ENCODE data around the gene FAM107B.

Gene FAM107B

DNA sequence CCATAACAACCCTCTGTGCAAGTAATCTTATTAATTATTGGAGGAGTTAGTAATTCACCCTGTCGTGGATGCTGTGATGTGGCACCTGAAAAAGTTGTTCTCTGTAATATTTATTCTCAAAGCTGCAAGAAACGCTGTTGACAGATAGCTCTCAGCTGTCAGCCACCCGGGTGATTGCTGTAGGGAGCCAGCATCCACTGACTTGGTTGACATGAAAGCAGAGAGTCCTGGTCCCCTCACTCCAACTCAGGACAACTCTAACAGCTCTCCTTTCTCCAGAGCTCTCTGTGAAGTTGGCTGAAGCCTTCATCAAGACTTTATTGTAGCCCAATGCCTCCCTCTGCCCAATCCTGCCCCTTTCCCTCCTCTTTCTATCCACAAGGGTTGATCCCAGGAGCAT is 98.0 kb downstream of the FAM107B start:
- TF ChIP-seq GATA3 (IDR thresholded peaks at IDR 0.05; ENCODE audit: low read depth, low read length) (no peak), GATA2 (IDR thresholded peaks at IDR 0.05; ENCODE audit: low read depth, low read length) (no peak)

DNA sequence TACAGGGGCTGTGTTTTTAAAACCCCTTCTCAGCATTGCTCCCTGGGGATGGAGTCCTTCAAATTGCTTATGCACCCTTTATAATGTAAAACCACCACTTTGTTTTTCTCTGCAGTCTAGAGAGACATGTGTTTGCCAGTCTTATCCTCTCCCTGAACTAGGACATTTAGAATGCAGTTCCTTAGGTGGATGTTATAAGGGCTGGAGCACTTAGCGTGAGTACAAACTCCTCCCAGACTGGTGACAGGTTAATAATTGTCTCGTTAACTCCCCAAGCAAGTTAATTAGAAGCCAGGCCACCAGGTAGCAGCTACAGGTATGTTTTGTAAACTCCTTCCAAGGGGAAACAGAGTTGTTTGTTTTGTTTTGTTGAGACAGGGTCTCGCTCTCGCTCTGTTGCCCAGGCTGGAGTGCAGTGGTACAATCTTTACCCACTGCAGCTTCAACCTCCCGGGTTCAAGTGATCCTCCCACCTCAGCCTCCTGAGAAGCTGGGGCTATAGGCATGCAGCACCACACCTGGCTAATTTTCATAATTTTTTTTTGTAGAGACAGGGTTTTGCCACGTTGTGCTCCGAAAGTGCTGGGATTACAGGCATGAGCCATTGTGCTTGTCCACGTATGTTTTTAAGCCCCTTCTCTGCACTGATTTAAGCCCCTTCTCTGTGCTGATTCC is 100.2 kb downstream of the FAM107B start:
- TF ChIP-seq GATA2 (IDR thresholded peaks at IDR 0.05; ENCODE audit: low read depth, low read length) (no peak), GATA3 (IDR thresholded peaks at IDR 0.05; ENCODE audit: low read depth, low read length) (no peak)

DNA sequence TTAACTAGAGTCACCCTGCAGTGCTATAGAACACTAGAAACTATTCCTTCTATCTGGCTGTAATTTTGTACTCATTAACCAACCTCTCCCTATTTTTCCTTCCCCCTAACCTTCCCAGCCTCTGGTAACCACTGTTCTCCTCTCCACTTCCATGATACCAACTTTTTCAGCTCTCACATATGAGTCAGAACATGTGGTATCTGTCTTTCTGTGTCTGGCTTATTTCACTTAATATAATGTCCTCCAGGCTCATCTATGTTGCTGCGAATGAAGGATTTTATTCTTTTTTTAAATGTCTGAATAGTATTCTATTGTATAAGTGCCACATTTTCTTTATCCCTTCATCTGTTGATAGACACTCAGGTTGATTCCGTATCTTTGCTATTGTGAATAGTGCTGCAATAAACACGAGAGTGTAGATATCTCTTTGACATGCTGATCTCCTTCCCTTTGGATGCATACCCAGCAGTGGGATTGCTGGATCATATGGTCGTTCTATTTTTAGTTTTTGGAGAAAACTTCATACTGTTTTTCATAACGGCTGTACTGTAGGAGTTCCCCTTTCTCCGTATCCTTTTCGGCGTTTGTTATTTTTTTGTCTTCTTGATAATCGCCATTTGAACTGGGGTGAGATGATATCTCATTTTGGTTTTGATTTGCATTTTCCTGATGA is 101.4 kb downstream of the FAM107B start:
- TF ChIP-seq GATA3 (IDR thresholded peaks at IDR 0.05; ENCODE audit: low read depth, low read length) (peak; percentile 78), GATA2 (IDR thresholded peaks at IDR 0.05; ENCODE audit: low read depth, low read length) (peak; percentile 61; the same call in 1 of the 2 replicates)

DNA sequence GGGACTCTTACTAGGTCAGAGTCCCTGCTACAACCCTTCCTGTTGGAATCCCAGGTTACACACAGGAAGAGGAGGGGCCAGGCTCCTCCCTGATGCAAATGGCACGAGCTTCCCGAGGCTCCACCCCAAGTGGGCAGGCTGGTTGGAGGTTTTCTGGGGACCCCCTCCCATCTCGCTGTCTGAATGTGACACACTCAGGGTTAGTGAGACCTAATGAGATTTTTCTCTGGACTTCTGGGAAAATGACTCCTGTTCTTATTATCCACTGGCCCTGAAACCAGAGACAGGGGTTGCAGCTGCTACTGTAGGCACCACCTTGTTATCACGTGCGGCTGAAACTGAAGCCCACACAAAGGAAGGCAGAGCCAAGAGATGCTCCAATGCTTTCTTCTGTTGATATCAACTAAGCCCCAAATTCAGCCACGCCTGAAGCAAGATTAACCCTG is 103.3 kb downstream of the FAM107B start:
- no peak for TF ChIP-seq GATA2 (IDR thresholded peaks at IDR 0.05; ENCODE audit: low read depth, low read length)
- TF ChIP-seq GATA3 (IDR thresholded peaks at IDR 0.05; ENCODE audit: low read depth, low read length): no peak

DNA sequence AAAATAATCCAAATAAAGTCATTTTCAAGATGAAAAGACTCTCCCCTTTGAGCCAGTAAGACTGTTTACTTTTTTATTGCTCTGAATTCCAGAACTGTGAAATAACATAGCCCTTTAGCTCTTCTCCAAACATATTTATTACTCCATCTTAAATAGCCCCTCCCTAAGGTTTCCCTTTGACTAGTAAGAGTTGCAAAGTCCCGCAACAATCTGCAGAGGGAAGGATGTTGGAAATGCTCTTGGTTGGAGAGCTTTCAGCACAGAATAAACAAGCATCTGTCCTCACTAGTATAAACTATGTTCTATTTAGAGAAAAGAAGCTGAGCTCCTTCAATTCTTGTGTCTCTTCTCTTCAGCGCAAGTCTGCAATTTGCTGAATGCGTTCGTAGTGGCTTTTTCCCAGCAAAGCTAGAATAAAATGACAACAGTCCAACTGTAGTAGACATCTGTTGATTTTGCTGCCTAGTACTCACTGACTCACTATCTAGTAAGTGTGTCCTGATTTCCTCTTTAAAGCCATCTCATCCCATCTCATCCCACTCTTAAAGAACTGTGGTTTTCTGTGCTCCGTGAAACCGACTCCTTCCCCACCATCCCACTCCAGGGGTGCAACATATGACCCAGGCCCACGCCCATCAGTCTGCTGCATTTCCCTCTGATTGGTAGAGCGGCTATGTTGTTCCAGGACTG is 104.0 kb downstream of the FAM107B start:
- TF ChIP-seq GATA2 (IDR thresholded peaks at IDR 0.05; ENCODE audit: low read depth, low read length): no peak
- no peak for TF ChIP-seq GATA3 (IDR thresholded peaks at IDR 0.05; ENCODE audit: low read depth, low read length)

DNA sequence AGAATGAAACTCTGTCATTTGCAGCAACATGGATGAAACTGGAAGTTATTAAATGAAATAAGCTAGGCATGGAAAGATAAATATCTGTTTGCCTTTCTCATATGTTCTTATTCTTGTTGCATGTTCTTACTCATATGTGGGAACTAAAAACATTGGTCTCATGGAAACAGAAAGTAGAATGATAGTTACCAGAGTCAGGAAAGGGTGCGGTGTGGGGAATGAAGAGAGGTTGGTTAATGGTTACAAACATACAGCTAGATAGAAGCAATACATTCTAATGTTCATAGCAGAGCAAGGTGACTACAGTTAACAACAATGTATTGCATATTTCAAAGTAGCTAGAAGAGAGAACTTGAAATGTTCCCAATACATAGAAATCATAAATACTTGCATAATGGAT is 105.1 kb downstream of the FAM107B start:
- TF ChIP-seq GATA2 (IDR thresholded peaks at IDR 0.05; ENCODE audit: low read depth, low read length) (no peak), GATA3 (IDR thresholded peaks at IDR 0.05; ENCODE audit: low read depth, low read length) (no peak)

DNA sequence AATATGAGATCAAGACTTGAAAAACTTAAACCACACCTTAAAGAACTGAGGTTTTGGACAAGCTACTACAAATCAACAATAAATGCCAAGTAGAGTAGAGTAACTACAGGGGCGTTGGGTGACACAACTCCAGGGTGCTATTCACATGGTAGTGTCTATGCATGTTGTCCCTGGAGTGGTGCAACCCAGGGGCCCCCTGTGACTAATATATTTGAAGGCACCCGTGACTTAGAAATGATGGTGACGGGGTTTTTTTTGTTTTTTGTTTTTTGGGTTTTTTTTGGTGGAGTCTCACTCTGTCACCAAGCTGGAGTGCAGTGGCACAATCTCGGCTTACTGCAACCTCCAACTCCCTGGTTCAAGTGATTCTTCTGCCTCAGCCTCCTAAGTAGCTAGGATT is 106.9 kb downstream of the FAM107B start:
- TF ChIP-seq GATA3 (IDR thresholded peaks at IDR 0.05; ENCODE audit: low read depth, low read length): no peak

DNA sequence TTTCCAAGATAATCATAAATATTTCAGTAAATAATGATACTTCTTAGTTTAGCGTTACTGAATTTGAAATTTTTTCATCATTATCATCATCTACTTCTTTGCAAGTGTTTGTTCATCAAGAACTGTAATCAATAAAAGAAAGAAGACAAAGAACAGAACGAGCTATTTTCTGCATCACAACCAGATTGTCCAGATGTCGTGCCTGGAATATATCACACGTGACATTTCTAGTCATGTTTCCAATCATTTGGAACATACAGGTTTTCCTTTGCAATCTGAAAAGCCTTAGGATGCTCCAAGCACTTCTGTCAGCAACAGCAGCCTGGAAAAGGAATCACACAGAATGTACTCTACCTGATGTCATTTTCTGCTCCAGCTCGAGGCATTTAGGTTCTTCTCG is 107.4 kb downstream of the FAM107B start:
- TF ChIP-seq GATA3 (IDR thresholded peaks at IDR 0.05; ENCODE audit: low read depth, low read length) (peak; percentile 53; the same call in 1 of the 2 replicates), GATA2 (IDR thresholded peaks at IDR 0.05; ENCODE audit: low read depth, low read length) (peak; percentile 28; the same call in 1 of the 2 replicates)

DNA sequence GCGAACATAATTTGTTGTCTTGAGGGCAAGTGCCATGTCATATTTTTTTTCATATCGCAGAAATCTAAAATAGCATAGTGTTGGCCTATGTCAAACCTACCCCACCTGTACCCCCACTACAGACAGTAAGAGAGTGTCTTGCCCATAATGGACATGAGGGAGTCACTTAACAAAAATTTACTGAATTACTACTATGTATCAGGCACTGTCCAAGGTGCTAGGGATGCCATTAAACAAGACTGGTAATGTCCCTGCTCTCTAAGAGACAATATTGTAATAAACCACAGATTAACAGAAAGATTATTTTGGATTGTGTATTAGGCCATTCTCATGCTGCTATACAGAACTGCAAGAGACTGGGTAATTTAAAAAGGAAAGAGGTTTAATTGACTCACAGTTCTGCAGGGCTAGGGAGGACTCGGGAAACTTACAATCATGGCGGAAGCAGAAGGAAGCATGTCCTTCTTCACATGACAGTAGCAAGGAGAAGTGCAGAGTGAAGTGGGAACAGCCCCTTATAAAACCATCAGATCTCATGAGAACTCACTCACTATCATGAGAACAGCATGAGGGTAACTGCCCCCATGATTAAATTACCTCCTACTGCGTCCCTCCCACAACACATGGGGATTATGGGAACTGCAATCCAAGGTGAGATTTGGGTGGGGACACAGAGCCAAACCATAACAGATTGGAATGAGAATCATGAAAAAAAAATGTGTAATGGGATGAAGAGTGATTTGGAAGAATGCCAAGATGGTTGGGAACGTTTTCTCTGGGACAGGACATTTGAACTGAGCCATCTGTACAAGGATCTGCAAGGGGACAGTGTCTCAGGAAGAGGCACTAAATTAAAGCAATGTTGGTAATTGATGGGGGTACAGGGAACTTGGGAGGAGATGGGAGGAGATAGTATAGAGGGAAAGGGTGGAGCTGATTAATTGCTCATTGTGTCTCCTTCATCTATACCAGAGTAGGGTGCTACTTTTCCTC is 108.5 kb downstream of the FAM107B start:
- peak; percentile 51; the same call in 1 of the 2 replicates for TF ChIP-seq GATA2 (IDR thresholded peaks at IDR 0.05; ENCODE audit: low read depth, low read length)
- no peak; the same call in 1 of the 2 replicates for TF ChIP-seq GATA3 (IDR thresholded peaks at IDR 0.05; ENCODE audit: low read depth, low read length)

DNA sequence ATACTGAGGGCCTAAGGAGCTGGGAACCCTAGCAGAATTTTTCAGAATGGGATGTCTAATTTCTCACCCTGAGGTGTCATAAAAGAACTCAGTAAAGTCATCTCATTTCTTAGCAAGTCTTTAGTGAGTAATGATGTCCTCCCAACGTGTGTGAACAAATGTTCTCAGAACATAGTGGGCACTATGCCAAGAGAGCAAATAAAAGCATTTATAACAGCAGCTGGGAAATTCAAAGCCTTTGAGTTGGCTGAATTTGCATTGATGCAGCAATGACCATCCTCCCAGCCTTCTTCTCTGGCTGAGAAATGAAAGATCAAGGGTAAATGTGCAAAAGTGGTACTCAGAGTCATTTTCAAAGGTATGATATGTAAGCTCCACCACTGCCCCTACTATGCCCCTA is 109.4 kb downstream of the FAM107B start:
- TF ChIP-seq GATA3 (IDR thresholded peaks at IDR 0.05; ENCODE audit: low read depth, low read length): no peak
- TF ChIP-seq GATA2 (IDR thresholded peaks at IDR 0.05; ENCODE audit: low read depth, low read length): no peak

DNA sequence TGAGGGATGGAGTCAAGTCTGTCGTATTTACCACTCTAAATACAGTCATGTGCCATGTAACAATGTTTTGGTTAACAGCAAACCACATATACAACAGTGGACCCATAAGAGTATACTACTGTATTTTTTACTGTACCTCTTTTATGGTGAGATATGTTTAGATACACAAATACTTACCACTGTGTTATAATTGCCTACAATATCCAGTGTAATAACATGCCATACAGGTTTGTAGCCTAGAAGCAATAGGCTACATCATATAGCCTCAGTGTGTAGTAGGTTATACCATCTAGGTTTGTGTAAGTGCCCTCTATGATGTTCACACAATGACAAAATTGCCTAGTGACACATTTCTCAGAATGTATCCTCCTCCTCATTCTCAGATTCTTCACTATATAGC is 110.4 kb downstream of the FAM107B start:
- TF ChIP-seq GATA2 (IDR thresholded peaks at IDR 0.05; ENCODE audit: low read depth, low read length): no peak
- no peak for TF ChIP-seq GATA3 (IDR thresholded peaks at IDR 0.05; ENCODE audit: low read depth, low read length)

DNA sequence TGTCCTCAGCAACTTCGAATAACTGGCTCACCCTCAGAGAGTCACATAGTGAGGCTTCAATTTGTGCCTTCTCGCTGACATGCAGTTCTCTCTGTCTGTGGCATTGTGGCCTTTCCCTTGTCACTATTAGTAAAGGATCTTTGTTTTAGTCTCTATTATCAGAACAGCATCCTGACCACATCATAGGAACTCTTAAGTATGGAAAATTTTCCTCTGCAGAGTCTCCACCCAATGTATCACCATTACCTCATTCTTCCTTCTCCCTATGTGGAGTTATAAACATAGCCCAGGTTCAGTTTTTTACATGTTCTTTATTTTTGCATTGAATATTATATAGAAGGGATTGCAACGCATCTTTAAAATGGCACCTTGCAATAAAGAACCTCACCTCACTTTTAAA is 112.9 kb downstream of the FAM107B start:
- no peak for TF ChIP-seq GATA3 (IDR thresholded peaks at IDR 0.05; ENCODE audit: low read depth, low read length)
- TF ChIP-seq GATA2 (IDR thresholded peaks at IDR 0.05; ENCODE audit: low read depth, low read length): no peak

DNA sequence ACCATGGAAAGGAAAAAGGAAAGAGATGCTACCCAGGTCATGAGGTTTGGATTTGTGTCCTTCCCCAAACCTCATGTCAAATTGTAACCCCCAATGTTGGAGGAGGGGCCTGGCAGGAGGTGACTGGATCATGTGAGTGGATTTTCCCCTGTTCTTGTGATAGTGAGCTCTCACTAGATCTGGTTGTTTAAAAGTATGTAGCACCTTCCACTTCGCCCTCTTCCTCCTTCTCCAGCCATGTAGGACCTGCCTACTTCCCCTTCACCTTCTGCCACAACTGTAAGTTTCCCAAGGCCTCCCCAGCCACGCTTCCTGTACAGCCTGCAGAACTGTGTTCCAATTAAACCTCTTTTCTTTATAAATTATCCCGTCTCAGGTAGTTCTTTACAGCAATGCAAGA is 113.9 kb downstream of the FAM107B start:
- no peak for TF ChIP-seq GATA3 (IDR thresholded peaks at IDR 0.05; ENCODE audit: low read depth, low read length)
- TF ChIP-seq GATA2 (IDR thresholded peaks at IDR 0.05; ENCODE audit: low read depth, low read length): no peak
